Measurements from ENCODE around the gene PTGES2.

PTGES2 gene

GRCh38 chr9:128127568-128127989 is at the start of gene PTGES2:
PTGES2 (minus strand) TSS chr9:128127729; CDS start chr9:128127717, 12 bp downstream.
- peak; percentile 80 for DNase-seq (ENCODE audit: low spot score)

GRCh38 chr9:128175726-128176125 is 48.2 kb upstream of the PTGES2 start:
- no peak for DNase-seq (ENCODE audit: low spot score)

GRCh38 chr9:128175102-128175563 is 47.6 kb upstream of the PTGES2 start:
- DNase-seq (ENCODE audit: low spot score) = no peak

- no peak for DNase-seq (ENCODE audit: low spot score)
Measured at GRCh38 chr9:128174062-128174461, 46.5 kb upstream of the PTGES2 start.

- DNase-seq (ENCODE audit: low spot score) = no peak
Measured at GRCh38 chr9:128169925-128170324, 42.4 kb upstream of the PTGES2 start.

GRCh38 chr9:128169492-128169891 is 42.0 kb upstream of the PTGES2 start:
- DNase-seq (ENCODE audit: low spot score) = peak; percentile 34

- peak; percentile 78 for DNase-seq (ENCODE audit: low spot score)
Measured at GRCh38 chr9:128168731-128169308, 41.3 kb upstream of the PTGES2 start.

- no peak for DNase-seq (ENCODE audit: low spot score)
Measured at GRCh38 chr9:128167209-128167608, 39.7 kb upstream of the PTGES2 start.

GRCh38 chr9:128166169-128166568 is 38.6 kb upstream of the PTGES2 start:
- no peak for DNase-seq (ENCODE audit: low spot score)

GRCh38 chr9:128164307-128164885 is 36.9 kb upstream of the PTGES2 start:
- DNase-seq (ENCODE audit: low spot score) = no peak

GRCh38 chr9:128163523-128164306 is 36.2 kb upstream of the PTGES2 start:
- no peak for DNase-seq (ENCODE audit: low spot score)

- DNase-seq (ENCODE audit: low spot score) = no peak
Measured at GRCh38 chr9:128163027-128163515, 35.5 kb upstream of the PTGES2 start.

- peak; percentile 29 for DNase-seq (ENCODE audit: low spot score)
Measured at GRCh38 chr9:128162215-128163026, 34.9 kb upstream of the PTGES2 start.

GRCh38 chr9:128161215-128161902 is 33.8 kb upstream of the PTGES2 start:
- DNase-seq (ENCODE audit: low spot score) = peak; percentile 27

- peak; percentile 26 for DNase-seq (ENCODE audit: low spot score)
Measured at GRCh38 chr9:128160603-128160987, 33.1 kb upstream of the PTGES2 start.

GRCh38 chr9:128159784-128160602 is 32.5 kb upstream of the PTGES2 start, which contains the start of gene BBLN:
BBLN (plus strand) TSS chr9:128160265; CDS start chr9:128160408, 143 bp downstream.
- peak; percentile 94 for DNase-seq (ENCODE audit: low spot score)

GRCh38 chr9:128159522-128159783 is 31.9 kb upstream of the PTGES2 start:
- DNase-seq (ENCODE audit: low spot score) = no peak

GRCh38 chr9:128155736-128156500 is 28.4 kb upstream of the PTGES2 start:
- DNase-seq (ENCODE audit: low spot score) = no peak

GRCh38 chr9:128153947-128154695 is 26.6 kb upstream of the PTGES2 start:
- DNase-seq (ENCODE audit: low spot score) = no peak
